Right lobe of liver (tissue), 6 donors: ENCODE measurements around the gene PNKD. TPM values are rescaled to one million over a fixed set of nuclear protein-coding genes. Genes with fewer than 3 reads are reported as not detected.

Experiments used
- ATAC-seq, 4 donors: fragments of 200-7000 bp; cut with Tn5 transposase; one replicate each; pipeline ENCODE4 v1.9.1; 2020; ENCODE audit warnings: mild to moderate bottlenecking in 4 of 4, moderate library complexity in 4 of 4
- DNase-seq, 3 donors: peaks; one replicate each; pipeline ENCODE4 v3.0.0-alpha.2; 2020
- H3K27ac ChIP-seq, 3 donors: fragments of 200-600 bp; one replicate each; pipeline ENCODE4 v1.8.0; 2022
- H3K27me3 ChIP-seq, 2 donors: fragments of 200-600 bp; one replicate each; pipeline ENCODE4 v1.8.0; 2022
- H3K36me3 ChIP-seq, 4 donors: fragments of 200-600 bp; sonication (generic) in 1 of 4; one replicate each; pipeline versions ENCODE4 v1.5.1 to v1.8.0; 2017 to 2022; ENCODE audit warnings: control low read depth in 1 of 4
- H3K4me1 ChIP-seq, 4 donors: fragments of 200-600 bp; sonication (generic) in 1 of 4; one replicate each; pipeline versions ENCODE4 v1.5.1 to v1.8.0; 2017 to 2022; ENCODE audit warnings: control low read depth in 1 of 4
- H3K4me3 ChIP-seq, 3 donors: fragments of 200-600 bp; one replicate each; pipeline ENCODE4 v1.8.0; 2022
- H3K9me3 ChIP-seq, 4 donors: fragments of 200-600 bp; sonication (generic) in 1 of 4; one replicate each; pipeline versions ENCODE4 v1.5.1 to v1.8.0; 2017 to 2022; ENCODE audit warnings: control low read depth in 1 of 4
- CTCF ChIP-seq, 4 donors: fragments of 200-600 bp in 3 of 4; fragments of 450-650 bp in 1 of 4; IDR thresholded peaks; one replicate each; pipeline versions ENCODE4 v1.5.1 to v1.8.0; 2016 to 2022; ENCODE audit warnings: antibody characterized with exemption in 4 of 4, mild to moderate bottlenecking in 2 of 4
- POLR2A ChIP-seq: fragments of 450-650 bp; IDR thresholded peaks from one replicate; pipeline ENCODE4 v1.6.1; 2017; ENCODE audit warnings: antibody characterized with exemption, mild to moderate bottlenecking
- WGBS: methylation state at CpG from one replicate; pipeline ENCODE4 v1.1.6; 2018; ENCODE audit warnings: low coverage, low lambda C conversion rate; ENCODE audit not compliant: insufficient coverage; ENCODE audit errors: missing lambda C conversion rate; 5-methylcytosine and 5-hydroxymethylcytosine counted together
- intact Hi-C, 2 donors: fragments of 100-400 bp; cut with DNase I; formaldehyde crosslinking; loops; one replicate each; pipeline versions ENCODE4 v1.11.2 to v1.14.1; 2022
- total RNA-seq, 6 experiments: library from RNA; depleted of rRNA in 2 of 6; stranded (reverse); fragments of >200 nt in 2 of 6; fragmentation: NEBNext Ultra II Directional in 3 of 6; extraction: Animal tissue kit (Norgen Biotek cat#: 25700) in 3 of 6; gene quantifications; one replicate each; pipeline versions ENCODE4 v1.1.0 to v1.2.4, GENCODE V29; 2016 to 2023
- donor health status: DM: no; HTN: yes; CAD: no.
- donor health status: DM: no; HTN: no; CAD: no.
- donor health status: DM: no; HTN: no; CAD: no.
- donor health status: DM: no; HTN: yes; CAD: no.
- donor health status: DM: no; HTN: yes; CAD: no.

PNKD gene
- total RNA-seq, 6 experiments from 2014 or later = 78.5 to 137 (median 115) TPM

- WGBS = 83% methylated on average over 8 of the region's 13 CpGs
- Histone ChIP-seq H3K4me3 (no peak overlapping the region), H3K27me3 (no peaks in the 10 kb centered on the region), H3K36me3 (peaks cover 20 to 97% (median 62%) of the 10 kb centered on the region in 4 donors), H3K27ac (no peak overlapping the region), H3K9me3 (no peaks in the 10 kb centered on the region), H3K4me1 (no peaks in the 10 kb centered on the region)
- TF ChIP-seq POLR2A (no peak), CTCF (IDR thresholded peaks at IDR 0.05) (no peak)
- DNase-seq (no peak), ATAC-seq (no peak)
- intact Hi-C loops = no loop called here
These were observed 20.6 kb upstream of the PNKD start for GRCh38 chr2:218249691-218250090.

GRCh38 chr2:218252509-218253231 is 17.6 kb upstream of the PNKD start:
- Histone ChIP-seq H3K27ac (no peak overlapping the region), H3K9me3 (no peaks in the 10 kb centered on the region), H3K4me3 (no peak overlapping the region), H3K4me1 (no peaks in the 10 kb centered on the region), H3K36me3 (peaks cover 20 to 83% (median 57%) of the 10 kb centered on the region in 4 donors), H3K27me3 (no peaks in the 10 kb centered on the region)
- TF ChIP-seq POLR2A = no peak
- TF ChIP-seq CTCF (IDR thresholded peaks at IDR 0.05) = no peak
- DNase-seq (no peak), ATAC-seq (no peak)
- intact Hi-C loops = no loop called here
- 86% methylated on average over 5 of the region's 7 CpGs for WGBS

- Histone ChIP-seq H3K4me3 (no peak overlapping the region), H3K36me3 (peaks cover 20 to 78% (median 53%) of the 10 kb centered on the region in 4 donors), H3K4me1 (no peaks in the 10 kb centered on the region), H3K27ac (no peak overlapping the region), H3K9me3 (no peaks in the 10 kb centered on the region), H3K27me3 (no peaks in the 10 kb centered on the region)
- DNase-seq = no peak
- no peak for ATAC-seq
- intact Hi-C loops = no loop called here
- WGBS = 90% methylated on average over 4 of the region's 5 CpGs
- no peak for TF ChIP-seq CTCF (IDR thresholded peaks at IDR 0.05)
- no peak for TF ChIP-seq POLR2A
These were observed 17.1 kb upstream of the PNKD start for GRCh38 chr2:218253232-218253625.

GRCh38 chr2:218255446-218255845 is 14.9 kb upstream of the PNKD start:
- Histone ChIP-seq H3K9me3 (no peaks in the 10 kb centered on the region), H3K27me3 (no peaks in the 10 kb centered on the region), H3K4me3 (no peak overlapping the region), H3K36me3 (peaks cover 11 to 55% (median 35%) of the 10 kb centered on the region in 4 donors), H3K27ac (no peak overlapping the region), H3K4me1 (no peaks in the 10 kb centered on the region)
- intact Hi-C loops = no loop called here
- TF ChIP-seq CTCF (IDR thresholded peaks at IDR 0.05) (no peak), POLR2A (no peak)
- 62% methylated on average over 6 of the region's 6 CpGs for WGBS
- ATAC-seq = no peak
- DNase-seq = no peak
